BJ (cell line): ENCODE data around the gene ZNF69. TPM values are rescaled to one million over a fixed set of nuclear protein-coding genes. Genes with fewer than 3 reads are reported as not detected.
"Not testable (repeated sequence)": the region's sequence is repeated elsewhere in the genome, so short reads cannot be mapped to it uniquely, and the experiment has no call there.

ENCODE experiments used
- CTCF ChIA-PET: fragments of 350-600 bp; formaldehyde crosslinking; extraction: SDS; loops from one replicate; lab custom pipeline; 2021; ENCODE audit warnings: antibody characterized with exemption, inconsistent platforms; lab: Yijun Ruan, JAX
- POLR2A ChIA-PET: fragments of 300-600 bp; sonication (Branson Sonifier 250); formaldehyde crosslinking; extraction: SDS; loops from one replicate; lab custom pipeline; 2021; ENCODE audit warnings: antibody characterized with exemption; lab: Charles Lee
- DNase-seq: peaks from one replicate; pipeline ENCODE4 v3.0.0-alpha.2; 2011; ENCODE audit warnings: low read depth
- H3K27me3 ChIP-seq: 2 replicates; pipeline ENCODE4 v1.6.0; 2011; ENCODE audit warnings: low read length; ENCODE audit not compliant: control insufficient read depth, insufficient read depth
- H3K36me3 ChIP-seq: 2 replicates; pipeline ENCODE4 v1.5.1; 2011; ENCODE audit warnings: low read length; ENCODE audit not compliant: control insufficient read depth, insufficient read depth
- H3K4me3 ChIP-seq: 2 replicates; pipeline ENCODE4 v1.5.1; 2011; ENCODE audit warnings: low read depth, mild to moderate bottlenecking, control low read depth, low read length
- CTCF ChIP-seq: IDR thresholded peaks from 2 replicates; pipeline ENCODE4 v1.5.1; 2011; ENCODE audit warnings: low read depth, mild to moderate bottlenecking, control low read depth, inconsistent platforms, low read length, moderate library complexity; ENCODE audit not compliant: insufficient read depth
- polyA plus RNA-seq: library from polyadenylated mRNA; depleted of rRNA; stranded (reverse); fragments of >200 nt; gene quantifications from 2 replicates; pipeline ENCODE4 v1.2.3, GENCODE V29; 2011

ZNF69 gene
- polyA plus RNA-seq, 1 experiment: 3.4 TPM

GRCh38 chr19:11942008-11942842 is 54.6 kb downstream of the ZNF69 start:
- TF ChIP-seq CTCF: no peak
- Histone ChIP-seq H3K36me3 (peaks cover 3% of the 10 kb centered on the region; the same call in 1 of the 2 replicates), H3K4me3 (no peak overlapping the region), H3K27me3 (no peaks in the 10 kb centered on the region)
- DNase-seq: no peak
- ChIA-PET CTCF (interaction anchor here (2.7 to 4.4 kb wide), 2 partner anchors 18 to 22 kb away, joined by 13 to 15 read pairs; partner anchors contain the start of gene ZNF763), POLR2A (no interaction called here)

- POLR2A ChIA-PET: no interaction called here
- CTCF ChIA-PET: interaction anchor here (1.5 to 4.4 kb wide), 3 partner anchors 19 to 46 kb away, joined by 4 to 15 read pairs (median 13); partner anchors contain the start of gene ZNF763
- TF ChIP-seq CTCF: no peak
- H3K4me3 ChIP-seq: no peak overlapping the region
- no peak for DNase-seq
- H3K36me3 ChIP-seq: peaks cover 5% of the 10 kb centered on the region
- H3K27me3 ChIP-seq: no peaks in the 10 kb centered on the region
Measured at GRCh38 chr19:11942843-11943108, 55.2 kb downstream of the ZNF69 start.

GRCh38 chr19:11944656-11945055 is 57.1 kb downstream of the ZNF69 start:
- CTCF ChIA-PET: interaction anchor here (0.6 to 4.4 kb wide), 5 partner anchors 8 to 196 kb away, joined by 3 to 15 read pairs (median 5); partner anchors contain the start of gene ZNF763
- Histone ChIP-seq H3K36me3 (peaks cover 13% of the 10 kb centered on the region), H3K27me3 (no peaks in the 10 kb centered on the region), H3K4me3 (no peak overlapping the region)
- no peak for DNase-seq
- no peak for TF ChIP-seq CTCF
- POLR2A ChIA-PET: no interaction called here

GRCh38 chr19:11948646-11949045 is 61.1 kb downstream of the ZNF69 start:
- peaks cover 18% of the 10 kb centered on the region for H3K36me3 ChIP-seq
- ChIA-PET CTCF (no interaction called here), POLR2A (no interaction called here)
- H3K4me3 ChIP-seq: no peak overlapping the region
- TF ChIP-seq CTCF: no peak
- no peak for DNase-seq
- H3K27me3 ChIP-seq: no peaks in the 10 kb centered on the region

- no peak overlapping the region for H3K4me3 ChIP-seq
- POLR2A ChIA-PET: no interaction called here
- H3K36me3 ChIP-seq: peaks cover 18% of the 10 kb centered on the region
- CTCF ChIA-PET: no interaction called here
- H3K27me3 ChIP-seq: no peaks in the 10 kb centered on the region
- no peak for TF ChIP-seq CTCF
- DNase-seq: no peak
Measured at GRCh38 chr19:11949201-11949600, 61.6 kb downstream of the ZNF69 start.

- CTCF ChIA-PET, H3K4me3 ChIP-seq, H3K27me3 ChIP-seq, POLR2A ChIA-PET, DNase-seq: not testable (repeated sequence)
- H3K36me3 ChIP-seq: peaks cover 18% of the 10 kb centered on the region
Measured at GRCh38 chr19:11949614-11950080, 62.1 kb downstream of the ZNF69 start.
